Endothelial cell of umbilical vein (primary cell): ENCODE data around the gene MRC2.

Source experiments
- CTCF ChIP-seq, 2 donors: IDR thresholded peaks; 1 replicate in 1 of 2; 2 replicates in 1 of 2; pipeline ENCODE4 v1.5.1; 2011; ENCODE audit warnings: low read length in 2 of 2, mild to moderate bottlenecking in 2 of 2, moderate library complexity in 2 of 2, control low read depth in 1 of 2, inconsistent platforms in 1 of 2, low read depth in 1 of 2; ENCODE audit not compliant: insufficient read depth in 1 of 2; ENCODE audit errors: extremely low read depth in 1 of 2
- EZH2 ChIP-seq: IDR thresholded peaks from 2 replicates; pipeline ENCODE4 v1.6.1; 2012; ENCODE audit warnings: borderline replicate concordance, low read depth, mild to moderate bottlenecking, moderate library complexity, low read length, inconsistent platforms; ENCODE audit not compliant: severe bottlenecking
- POLR2AphosphoS5 ChIP-seq: IDR thresholded peaks from 2 replicates; pipeline ENCODE4 v1.6.1; 2012; ENCODE audit warnings: low read depth, mild to moderate bottlenecking, control low read depth, low read length, moderate library complexity; ENCODE audit not compliant: insufficient read depth

- TF ChIP-seq CTCF (IDR thresholded peaks at IDR 0.05; ENCODE audit: extremely low read depth in 1 of 2, insufficient read depth in 1 of 2, low read depth in 1 of 2, low read length in 2 of 2) (no peak), EZH2 (no peak), POLR2AphosphoS5 (no peak)
Measured at GRCh38 chr17:62674363-62674739, 46.9 kb downstream of the MRC2 start.
